ENCODE data around the gene NAA25. TPM values are rescaled to one million over a fixed set of nuclear protein-coding genes. Genes with fewer than 3 reads are reported as not detected.
"Not testable (repeated sequence)": the region's sequence is repeated elsewhere in the genome, so short reads cannot be mapped to it uniquely, and the experiment has no call there.

Gene NAA25
- total RNA-seq, 1 experiment from 2014 or later, result 39.2 TPM

GRCh38 chr12:112100500-112100899 is 8.1 kb downstream of the NAA25 start:
- not testable (repeated sequence) for DNase-seq; H2AFZ ChIP-seq (ENCODE audit: low read length); H3K9me3 ChIP-seq (ENCODE audit: low read length); H3K4me2 ChIP-seq (ENCODE audit: low read depth, low read length, poor library complexity, severe bottlenecking); H3K9me2 ChIP-seq (replicated peaks; ENCODE audit: insufficient read depth, low read length); H3K27ac ChIP-seq (ENCODE audit: low read length); H3K27me3 ChIP-seq (ENCODE audit: low read length); H3K4me3 ChIP-seq (ENCODE audit: low read length); H3K9ac ChIP-seq (ENCODE audit: low read length)
- Histone ChIP-seq H3K36me3 (ENCODE audit: insufficient read depth, low read length) (peaks cover 55% of the 10 kb centered on the region), H3K4me1 (ENCODE audit: low read length) (peaks cover 15% of the 10 kb centered on the region), H3K79me2 (ENCODE audit: low read length) (peaks cover 98% of the 10 kb centered on the region), H4K20me1 (ENCODE audit: insufficient read depth, low read depth, low read length) (peaks cover 43% of the 10 kb centered on the region)

GRCh38 chr12:112097641-112098040 is 10.9 kb downstream of the NAA25 start:
- Histone ChIP-seq H3K79me2 (ENCODE audit: low read length) (peaks cover 98% of the 10 kb centered on the region), H3K9me3 (ENCODE audit: low read length) (no peaks in the 10 kb centered on the region), H3K9me2 (replicated peaks; ENCODE audit: insufficient read depth, low read length) (no peaks in the 10 kb centered on the region), H3K27ac (ENCODE audit: low read length) (no peak overlapping the region), H3K36me3 (ENCODE audit: insufficient read depth, low read length) (peaks cover 45% of the 10 kb centered on the region), H3K9ac (ENCODE audit: low read length) (no peak overlapping the region), H3K4me2 (ENCODE audit: low read depth, low read length, poor library complexity, severe bottlenecking) (no peak overlapping the region), H4K20me1 (ENCODE audit: insufficient read depth, low read depth, low read length) (peaks cover 23% of the 10 kb centered on the region; the same call in 1 of the 2 replicates), H3K27me3 (ENCODE audit: low read length) (no peaks in the 10 kb centered on the region), H3K4me1 (ENCODE audit: low read length) (peaks cover 13% of the 10 kb centered on the region), H2AFZ (ENCODE audit: low read length) (no peak overlapping the region), H3K4me3 (ENCODE audit: low read length) (no peak overlapping the region)
- DNase-seq, result no peak

GRCh38 chr12:112096667-112097066 is 11.9 kb downstream of the NAA25 start:
- Histone ChIP-seq H4K20me1 (ENCODE audit: insufficient read depth, low read depth, low read length) (peaks cover 18% of the 10 kb centered on the region; the same call in 1 of the 2 replicates), H3K4me2 (ENCODE audit: low read depth, low read length, poor library complexity, severe bottlenecking) (peak overlapping the region; percentile 17)

GRCh38 chr12:112096070-112096469 is 12.5 kb downstream of the NAA25 start:
- Histone ChIP-seq H3K36me3 (ENCODE audit: insufficient read depth, low read length) (peaks cover 41% of the 10 kb centered on the region), H3K4me2 (ENCODE audit: low read depth, low read length, poor library complexity, severe bottlenecking) (peak overlapping the region; percentile 17), H3K79me2 (ENCODE audit: low read length) (peaks cover 97% of the 10 kb centered on the region), H4K20me1 (ENCODE audit: insufficient read depth, low read depth, low read length) (peaks cover 18% of the 10 kb centered on the region; the same call in 1 of the 2 replicates), H2AFZ (ENCODE audit: low read length) (no peak overlapping the region), H3K9me2 (replicated peaks; ENCODE audit: insufficient read depth, low read length) (no peaks in the 10 kb centered on the region), H3K9me3 (ENCODE audit: low read length) (no peaks in the 10 kb centered on the region), H3K4me1 (ENCODE audit: low read length) (peaks cover 13% of the 10 kb centered on the region), H3K9ac (ENCODE audit: low read length) (no peak overlapping the region), H3K4me3 (ENCODE audit: low read length) (no peak overlapping the region), H3K27me3 (ENCODE audit: low read length) (no peaks in the 10 kb centered on the region), H3K27ac (ENCODE audit: low read length) (peak overlapping the region; percentile 54)
- DNase-seq, result no peak

More at GRCh38 chr12:112096667-112097066, 11.9 kb downstream of the NAA25 start:
- H3K36me3 ChIP-seq (ENCODE audit: insufficient read depth, low read length), result peaks cover 44% of the 10 kb centered on the region
- H3K4me1 ChIP-seq (ENCODE audit: low read length), result peaks cover 13% of the 10 kb centered on the region
- peak overlapping the region; percentile 54 for H3K27ac ChIP-seq (ENCODE audit: low read length)
- H3K4me3 ChIP-seq (ENCODE audit: low read length), result no peak overlapping the region
- no peaks in the 10 kb centered on the region for H3K27me3 ChIP-seq (ENCODE audit: low read length)
- no peaks in the 10 kb centered on the region for H3K9me2 ChIP-seq (replicated peaks; ENCODE audit: insufficient read depth, low read length)
- H2AFZ ChIP-seq (ENCODE audit: low read length), result no peak overlapping the region
- DNase-seq, result no peak
- 0 out of 2 replicates have a peak overlapping the region, but pooled peaks have one; percentile 3 for H3K9ac ChIP-seq (ENCODE audit: low read length)
- H3K9me3 ChIP-seq (ENCODE audit: low read length), result no peaks in the 10 kb centered on the region
- H3K79me2 ChIP-seq (ENCODE audit: low read length), result peaks cover 97% of the 10 kb centered on the region

- H3K9me3 ChIP-seq (ENCODE audit: low read length), result no peaks in the 10 kb centered on the region
- H2AFZ ChIP-seq (ENCODE audit: low read length), result no peak overlapping the region
- H3K27me3 ChIP-seq (ENCODE audit: low read length), result no peaks in the 10 kb centered on the region
- no peak overlapping the region for H3K4me3 ChIP-seq (ENCODE audit: low read length)
- no peak overlapping the region for H3K4me2 ChIP-seq (ENCODE audit: low read depth, low read length, poor library complexity, severe bottlenecking)
- no peak for DNase-seq
- peaks cover 45% of the 10 kb centered on the region for H3K36me3 ChIP-seq (ENCODE audit: insufficient read depth, low read length)
- no peak overlapping the region for H3K9ac ChIP-seq (ENCODE audit: low read length)
- H4K20me1 ChIP-seq (ENCODE audit: insufficient read depth, low read depth, low read length), result peaks cover 8% of the 10 kb centered on the region; the same call in 1 of the 2 replicates
- no peak overlapping the region for H3K27ac ChIP-seq (ENCODE audit: low read length)
- H3K9me2 ChIP-seq (replicated peaks; ENCODE audit: insufficient read depth, low read length), result no peaks in the 10 kb centered on the region
- peaks cover 96% of the 10 kb centered on the region for H3K79me2 ChIP-seq (ENCODE audit: low read length)
- H3K4me1 ChIP-seq (ENCODE audit: low read length), result peaks cover 10% of the 10 kb centered on the region
Measured at GRCh38 chr12:112091563-112091962, 17.0 kb downstream of the NAA25 start.

- peaks cover 85% of the 10 kb centered on the region for H3K79me2 ChIP-seq (ENCODE audit: low read length)
- no peak overlapping the region for H3K4me3 ChIP-seq (ENCODE audit: low read length)
- no peak overlapping the region for H2AFZ ChIP-seq (ENCODE audit: low read length)
- no peak overlapping the region for H3K27ac ChIP-seq (ENCODE audit: low read length)
- no peak for DNase-seq
- no peaks in the 10 kb centered on the region for H3K9me2 ChIP-seq (replicated peaks; ENCODE audit: insufficient read depth, low read length)
- peaks cover 13% of the 10 kb centered on the region; the same call in 1 of the 2 replicates for H4K20me1 ChIP-seq (ENCODE audit: insufficient read depth, low read depth, low read length)
- H3K4me1 ChIP-seq (ENCODE audit: low read length), result peaks cover 12% of the 10 kb centered on the region
- no peaks in the 10 kb centered on the region for H3K27me3 ChIP-seq (ENCODE audit: low read length)
- peaks cover 48% of the 10 kb centered on the region for H3K36me3 ChIP-seq (ENCODE audit: insufficient read depth, low read length)
- H3K4me2 ChIP-seq (ENCODE audit: low read depth, low read length, poor library complexity, severe bottlenecking), result no peak overlapping the region
- H3K9ac ChIP-seq (ENCODE audit: low read length), result no peak overlapping the region
- no peaks in the 10 kb centered on the region for H3K9me3 ChIP-seq (ENCODE audit: low read length)
Measured at GRCh38 chr12:112087851-112088250, 20.7 kb downstream of the NAA25 start.

GRCh38 chr12:112087055-112087850 is 21.3 kb downstream of the NAA25 start:
- Histone ChIP-seq H3K36me3 (ENCODE audit: insufficient read depth, low read length) (peaks cover 48% of the 10 kb centered on the region), H3K27me3 (ENCODE audit: low read length) (no peaks in the 10 kb centered on the region), H2AFZ (ENCODE audit: low read length) (no peak overlapping the region), H3K9me2 (replicated peaks; ENCODE audit: insufficient read depth, low read length) (no peaks in the 10 kb centered on the region), H3K4me1 (ENCODE audit: low read length) (peaks cover 12% of the 10 kb centered on the region), H4K20me1 (ENCODE audit: insufficient read depth, low read depth, low read length) (peaks cover 15% of the 10 kb centered on the region; the same call in 1 of the 2 replicates), H3K79me2 (ENCODE audit: low read length) (peaks cover 81% of the 10 kb centered on the region), H3K9me3 (ENCODE audit: low read length) (no peaks in the 10 kb centered on the region), H3K4me3 (ENCODE audit: low read length) (no peak overlapping the region), H3K4me2 (ENCODE audit: low read depth, low read length, poor library complexity, severe bottlenecking) (no peak overlapping the region), H3K9ac (ENCODE audit: low read length) (no peak overlapping the region), H3K27ac (ENCODE audit: low read length) (no peak overlapping the region)
- DNase-seq, result no peak

GRCh38 chr12:112066566-112066965 is 42.0 kb downstream of the NAA25 start:
- Histone ChIP-seq H3K9ac (ENCODE audit: low read length) (no peak overlapping the region), H3K79me2 (ENCODE audit: low read length) (peaks cover 19% of the 10 kb centered on the region), H3K4me1 (ENCODE audit: low read length) (no peaks in the 10 kb centered on the region), H3K36me3 (ENCODE audit: insufficient read depth, low read length) (peaks cover 50% of the 10 kb centered on the region), H3K9me3 (ENCODE audit: low read length) (no peaks in the 10 kb centered on the region), H3K4me3 (ENCODE audit: low read length) (no peak overlapping the region), H3K9me2 (replicated peaks; ENCODE audit: insufficient read depth, low read length) (no peaks in the 10 kb centered on the region), H3K27ac (ENCODE audit: low read length) (no peak overlapping the region), H2AFZ (ENCODE audit: low read length) (no peak overlapping the region), H4K20me1 (ENCODE audit: insufficient read depth, low read depth, low read length) (no peaks in the 10 kb centered on the region), H3K4me2 (ENCODE audit: low read depth, low read length, poor library complexity, severe bottlenecking) (no peak overlapping the region), H3K27me3 (ENCODE audit: low read length) (no peaks in the 10 kb centered on the region)
- DNase-seq, result no peak
